ENCODE measurements around the gene INKA2. TPM values are rescaled to one million over a fixed set of nuclear protein-coding genes. Genes with fewer than 3 reads are reported as not detected.

Gene INKA2
- polyA plus RNA-seq, 1 of the 3 experiments (the other 2 are of a cell fraction), result 1.1 TPM

DNA sequence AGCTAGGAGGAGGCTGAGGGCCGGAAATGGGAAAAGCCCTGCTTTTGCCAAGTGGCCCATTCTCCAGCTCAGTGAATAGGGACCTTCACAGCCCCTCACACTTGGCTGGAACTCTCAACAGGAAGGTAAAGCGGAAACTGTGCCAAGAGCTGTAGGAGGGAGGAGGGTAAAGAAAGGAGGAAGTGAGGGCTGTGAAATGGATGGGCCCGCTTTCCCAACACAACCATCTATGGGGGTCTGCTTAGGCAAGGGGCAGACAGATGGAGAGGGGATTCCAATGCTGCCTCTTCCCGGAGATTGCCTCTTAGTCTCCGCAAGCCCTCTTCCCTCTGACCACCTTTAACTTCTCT is 5.2 kb downstream of the INKA2 start:
- POLR2A ChIA-PET, result no interaction called here
- H3K9me3 ChIP-seq, result no peaks in the 10 kb centered on the region
- H3K9ac ChIP-seq, result no peak overlapping the region
- H2AFZ ChIP-seq (ENCODE audit: low read depth), result no peak overlapping the region
- CTCF ChIA-PET, result no interaction called here
- WGBS (ENCODE audit: low lambda C conversion rate), result 93% methylated on average over 5 of the region's 5 CpGs
- H3K4me2 ChIP-seq, result no peak overlapping the region
- H3F3A ChIP-seq (replicated peaks; ENCODE audit: insufficient read depth), result no peaks in the 10 kb centered on the region
- no peak for DNase-seq
- no peak overlapping the region for H3K4me3 ChIP-seq (ENCODE audit: low read depth in 2 of 2, low read length in 1 of 2)
- no peaks in the 10 kb centered on the region for H3K79me2 ChIP-seq (ENCODE audit: insufficient read depth)
- no peak overlapping the region for H3K27ac ChIP-seq (ENCODE audit: low read depth in 2 of 2, low read length in 1 of 2)
- H3K27me3 ChIP-seq (ENCODE audit: insufficient read depth), result no peaks in the 10 kb centered on the region
- H3K36me3 ChIP-seq (replicated peaks in 1 of 2; ENCODE audit: control insufficient read depth in 1 of 2, insufficient read depth in 2 of 2, low read length in 1 of 2), result no peaks in the 10 kb centered on the region
- no peaks in the 10 kb centered on the region for H3K9me2 ChIP-seq
- H3K4me1 ChIP-seq (ENCODE audit: control insufficient read depth in 1 of 2, insufficient read depth in 2 of 2, low read depth in 1 of 2, low read length in 1 of 2), result peaks cover 8 to 15% of the 10 kb centered on the region in 2 experiments; a peak in 3 of 4 replicates
- TF ChIP-seq NFIC (IDR thresholded peaks at IDR 0.05; ENCODE audit: borderline replicate concordance) (no peak), TEAD4 (IDR thresholded peaks at IDR 0.05; ENCODE audit: borderline replicate concordance, insufficient read depth) (no peak), TAF1 (IDR thresholded peaks at IDR 0.05; ENCODE audit: borderline replicate concordance, low read depth, low read length) (no peak)
- TF ChIP-seq, protein P1, sequence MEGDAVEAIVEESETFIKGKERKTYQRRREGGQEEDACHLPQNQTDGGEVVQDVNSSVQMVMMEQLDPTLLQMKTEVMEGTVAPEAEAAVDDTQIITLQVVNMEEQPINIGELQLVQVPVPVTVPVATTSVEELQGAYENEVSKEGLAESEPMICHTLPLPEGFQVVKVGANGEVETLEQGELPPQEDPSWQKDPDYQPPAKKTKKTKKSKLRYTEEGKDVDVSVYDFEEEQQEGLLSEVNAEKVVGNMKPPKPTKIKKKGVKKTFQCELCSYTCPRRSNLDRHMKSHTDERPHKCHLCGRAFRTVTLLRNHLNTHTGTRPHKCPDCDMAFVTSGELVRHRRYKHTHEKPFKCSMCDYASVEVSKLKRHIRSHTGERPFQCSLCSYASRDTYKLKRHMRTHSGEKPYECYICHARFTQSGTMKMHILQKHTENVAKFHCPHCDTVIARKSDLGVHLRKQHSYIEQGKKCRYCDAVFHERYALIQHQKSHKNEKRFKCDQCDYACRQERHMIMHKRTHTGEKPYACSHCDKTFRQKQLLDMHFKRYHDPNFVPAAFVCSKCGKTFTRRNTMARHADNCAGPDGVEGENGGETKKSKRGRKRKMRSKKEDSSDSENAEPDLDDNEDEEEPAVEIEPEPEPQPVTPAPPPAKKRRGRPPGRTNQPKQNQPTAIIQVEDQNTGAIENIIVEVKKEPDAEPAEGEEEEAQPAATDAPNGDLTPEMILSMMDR (IDR thresholded peaks at IDR 0.05), result no peak
- H4K20me1 ChIP-seq (ENCODE audit: insufficient read depth), result no peaks in the 10 kb centered on the region

DNA sequence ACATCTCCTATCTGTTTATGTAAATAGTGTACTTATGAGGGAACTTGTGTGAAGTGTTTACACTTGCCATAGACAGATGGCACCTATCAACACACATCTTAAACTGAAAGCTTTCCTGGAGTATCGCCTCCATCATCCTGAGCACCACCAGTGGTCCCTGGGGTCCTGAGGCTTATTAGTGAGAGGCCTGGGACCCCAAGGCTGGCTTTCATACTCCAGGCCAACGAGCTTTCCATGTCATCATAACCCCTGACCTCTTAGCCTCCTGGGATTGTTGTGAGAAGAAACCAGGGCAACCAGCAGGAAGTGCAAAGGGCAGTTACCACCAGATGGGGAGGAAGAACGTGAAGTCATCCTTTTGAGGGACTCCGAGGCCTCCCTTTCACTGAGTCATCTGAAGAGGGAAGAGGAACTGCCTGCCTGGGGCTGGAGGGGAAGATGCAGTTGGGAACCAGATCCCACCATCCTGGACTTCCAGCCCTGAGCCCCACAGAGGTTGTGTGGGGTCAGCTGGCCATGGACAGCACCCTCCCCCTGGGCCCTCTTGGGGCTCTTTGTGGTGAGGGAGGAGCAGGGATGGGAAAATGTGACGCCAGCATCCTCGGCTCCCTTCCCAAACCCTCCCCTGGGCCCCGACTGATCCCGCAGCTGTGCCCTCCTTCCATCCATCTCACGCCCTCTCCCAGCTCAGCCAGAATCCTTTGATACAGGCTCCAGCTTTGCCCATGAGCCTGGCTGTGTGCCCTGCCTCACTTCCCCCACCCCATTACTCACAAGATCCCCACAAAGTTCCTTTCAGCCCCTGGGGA is 5.8 kb downstream of the INKA2 start:
- no peak for TF ChIP-seq GABPA (IDR thresholded peaks at IDR 0.05; ENCODE audit: low read depth)
- no peak for TF ChIP-seq FOXJ3 (CRISPR knock-in tag; IDR thresholded peaks at IDR 0.05)
- TF ChIP-seq, protein P2, sequence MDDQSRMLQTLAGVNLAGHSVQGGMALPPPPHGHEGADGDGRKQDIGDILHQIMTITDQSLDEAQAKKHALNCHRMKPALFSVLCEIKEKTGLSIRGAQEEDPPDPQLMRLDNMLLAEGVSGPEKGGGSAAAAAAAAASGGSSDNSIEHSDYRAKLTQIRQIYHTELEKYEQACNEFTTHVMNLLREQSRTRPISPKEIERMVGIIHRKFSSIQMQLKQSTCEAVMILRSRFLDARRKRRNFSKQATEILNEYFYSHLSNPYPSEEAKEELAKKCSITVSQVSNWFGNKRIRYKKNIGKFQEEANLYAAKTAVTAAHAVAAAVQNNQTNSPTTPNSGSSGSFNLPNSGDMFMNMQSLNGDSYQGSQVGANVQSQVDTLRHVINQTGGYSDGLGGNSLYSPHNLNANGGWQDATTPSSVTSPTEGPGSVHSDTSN (IDR thresholded peaks at IDR 0.05), result no peak
- TF ChIP-seq CHD2 (IDR thresholded peaks at IDR 0.05; ENCODE audit: low read length, partially characterized antibody), result no peak
- no peak for TF ChIP-seq SMC3 (IDR thresholded peaks at IDR 0.05; ENCODE audit: low read depth, low read length)
- no peak for TF ChIP-seq SIN3A (IDR thresholded peaks at IDR 0.05; ENCODE audit: borderline replicate concordance, low read depth, low read length)
- TF ChIP-seq FOSL2 (IDR thresholded peaks at IDR 0.05; ENCODE audit: borderline replicate concordance, low read depth), result no peak
- TF ChIP-seq, protein P3, sequence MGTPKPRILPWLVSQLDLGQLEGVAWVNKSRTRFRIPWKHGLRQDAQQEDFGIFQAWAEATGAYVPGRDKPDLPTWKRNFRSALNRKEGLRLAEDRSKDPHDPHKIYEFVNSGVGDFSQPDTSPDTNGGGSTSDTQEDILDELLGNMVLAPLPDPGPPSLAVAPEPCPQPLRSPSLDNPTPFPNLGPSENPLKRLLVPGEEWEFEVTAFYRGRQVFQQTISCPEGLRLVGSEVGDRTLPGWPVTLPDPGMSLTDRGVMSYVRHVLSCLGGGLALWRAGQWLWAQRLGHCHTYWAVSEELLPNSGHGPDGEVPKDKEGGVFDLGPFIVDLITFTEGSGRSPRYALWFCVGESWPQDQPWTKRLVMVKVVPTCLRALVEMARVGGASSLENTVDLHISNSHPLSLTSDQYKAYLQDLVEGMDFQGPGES (IDR thresholded peaks at IDR 0.05; ENCODE audit: low read depth, low read length), result no peak
- no peak for TF ChIP-seq RFX5 (IDR thresholded peaks at IDR 0.05; ENCODE audit: low read length)
- TF ChIP-seq ZBTB33 (IDR thresholded peaks at IDR 0.05; ENCODE audit: borderline replicate concordance, low read depth), result no peak
- TF ChIP-seq RXRA (IDR thresholded peaks at IDR 0.05; ENCODE audit: borderline replicate concordance, low read depth), result no peak
- no peak for TF ChIP-seq GATA2 (CRISPR knock-in tag; IDR thresholded peaks at IDR 0.05)
- TF ChIP-seq TAF1 (IDR thresholded peaks at IDR 0.05; ENCODE audit: borderline replicate concordance, low read depth, low read length), result no peak
- 71% methylated on average over 7 of the region's 9 CpGs for WGBS (ENCODE audit: low lambda C conversion rate)
- no peak overlapping the region for H3K27ac ChIP-seq (ENCODE audit: low read depth in 2 of 2, low read length in 1 of 2)
- CTCF ChIA-PET, result interaction anchor here (1.6 kb wide), 1 partner anchor 36 kb away, joined by 4 read pairs; no protein-coding TSS in a partner anchor
- no peak for DNase-seq
- H3K4me1 ChIP-seq (ENCODE audit: control insufficient read depth in 1 of 2, insufficient read depth in 2 of 2, low read depth in 1 of 2, low read length in 1 of 2), result peaks cover 8 to 15% of the 10 kb centered on the region in 2 experiments; a peak in 3 of 4 replicates
- H3K9me3 ChIP-seq, result no peaks in the 10 kb centered on the region
- POLR2A ChIA-PET, result no interaction called here
- no peaks in the 10 kb centered on the region for H3F3A ChIP-seq (replicated peaks; ENCODE audit: insufficient read depth)
- H2AFZ ChIP-seq (ENCODE audit: low read depth), result no peak overlapping the region
- H3K36me3 ChIP-seq (replicated peaks in 1 of 2; ENCODE audit: control insufficient read depth in 1 of 2, insufficient read depth in 2 of 2, low read length in 1 of 2), result no peaks in the 10 kb centered on the region
- H3K9me2 ChIP-seq, result no peaks in the 10 kb centered on the region
- no peak overlapping the region for H3K4me3 ChIP-seq (ENCODE audit: low read depth in 2 of 2, low read length in 1 of 2)
- H4K20me1 ChIP-seq (ENCODE audit: insufficient read depth), result no peaks in the 10 kb centered on the region
- H3K79me2 ChIP-seq (ENCODE audit: insufficient read depth), result no peaks in the 10 kb centered on the region
- H3K4me2 ChIP-seq, result no peak overlapping the region
- no peaks in the 10 kb centered on the region for H3K27me3 ChIP-seq (ENCODE audit: insufficient read depth)
- no peak overlapping the region for H3K9ac ChIP-seq
